Astrocyte of the spinal cord (primary cell): ENCODE results near the gene CAST.

Experiments
- DNase-seq: peaks from one replicate; pipeline ENCODE4 v3.0.0; 2011; ENCODE audit warnings: low read depth, low spot score
- H3K4me3 ChIP-seq: 2 replicates; pipeline ENCODE4 v1.5.1; 2011; ENCODE audit warnings: low read depth, mild to moderate bottlenecking, low read length, moderate library complexity
- CTCF ChIP-seq: IDR thresholded peaks from 2 replicates; pipeline ENCODE4 v1.5.1; 2012; ENCODE audit warnings: low read depth, mild to moderate bottlenecking, low read length, inconsistent platforms
- in situ Hi-C: cut with HindIII; loops from 2 replicates; pipeline ENCODE4 v1.10.0; 2017; ENCODE audit warnings: low sequenced_read_pairs

Gene CAST

GRCh38 chr5:96655506-96655905 is 6.7 kb upstream of the CAST start:
- in situ Hi-C loops, result no loop called here
- H3K4me3 ChIP-seq, result no peak overlapping the region
- DNase-seq, result peak; percentile 43
- TF ChIP-seq CTCF, result no peak

GRCh38 chr5:96657068-96657467 is 5.1 kb upstream of the CAST start:
- DNase-seq, result peak; percentile 96
- no peak for TF ChIP-seq CTCF
- H3K4me3 ChIP-seq, result no peak overlapping the region
- in situ Hi-C loops, result no loop called here

- DNase-seq, result no peak
These were observed 3.9 kb upstream of the CAST start for GRCh38 chr5:96658272-96658671.

GRCh38 chr5:96659170-96659569 is 3.0 kb upstream of the CAST start:
- no peak for TF ChIP-seq CTCF
- no peak overlapping the region for H3K4me3 ChIP-seq
- no peak for DNase-seq
- in situ Hi-C loops, result no loop called here

More at GRCh38 chr5:96658272-96658671, 3.9 kb upstream of the CAST start:
- TF ChIP-seq CTCF, result no peak
- no peak overlapping the region for H3K4me3 ChIP-seq
- in situ Hi-C loops, result no loop called here

GRCh38 chr5:96660971-96661854 is 963 bp upstream of the CAST start:
- H3K4me3 ChIP-seq, result peak overlapping the region; percentile 77
- DNase-seq, result peak; percentile 77
- in situ Hi-C loops, result no loop called here
- no peak for TF ChIP-seq CTCF

GRCh38 chr5:96662725-96663518 is 746 bp downstream of the CAST start:
- DNase-seq, result peak; percentile 92
- TF ChIP-seq CTCF, result no peak
- H3K4me3 ChIP-seq, result peak overlapping the region; percentile 77
- in situ Hi-C loops, result no loop called here
